Endothelial cell of umbilical vein (primary cell): ENCODE results near the gene CACNG4. TPM values are rescaled to one million over a fixed set of nuclear protein-coding genes. Genes with fewer than 3 reads are reported as not detected.

Experiments
- BruUV-seq: library from RNA; stranded (reverse); fragments of 400-500 nt; replicated peaks from 2 replicates; lab custom pipeline; 2021; lab: Mats Ljungman, UMichigan
- CTCF ChIA-PET: fragments of 300-600, 350-600 bp; sonication (Branson Sonifier 250); formaldehyde crosslinking; loops from one replicate; lab custom pipeline; 2021; ENCODE audit warnings: antibody characterized with exemption, inconsistent platforms; lab: Charles Lee
- POLR2A ChIA-PET: fragments of 300-600, 350-600 bp; sonication (Branson Sonifier 250); formaldehyde crosslinking; loops from one replicate; lab custom pipeline; 2021; ENCODE audit warnings: antibody characterized with exemption, inconsistent platforms; lab: Charles Lee
- DNase-seq: peaks from one replicate; pipeline ENCODE4 v3.0.0-alpha.2; 2011; ENCODE audit warnings: low read depth, low spot score
- FAIRE-seq: peaks from 2 replicates; lab custom pipeline; 2011; peaks lifted over from hg19 to GRCh38; lab: Jason Lieb, UNC
- H2AFZ ChIP-seq: 2 replicates; pipeline ENCODE4 v1.6.0; 2012; ENCODE audit warnings: low read depth, low read length, control low read depth, inconsistent platforms
- H3K27ac ChIP-seq: 2 replicates; pipeline ENCODE4 v1.5.1; 2011; ENCODE audit warnings: low read depth, mild to moderate bottlenecking, control low read depth, low read length, moderate library complexity; ENCODE audit not compliant: insufficient read depth
- H3K27me3 ChIP-seq, 2 experiments: 2 replicates each; pipeline versions ENCODE4 v1.6.0 to v1.6.1; 2011; ENCODE audit warnings: low read length in 2 of 2, mixed read lengths in 1 of 2; ENCODE audit not compliant: control insufficient read depth in 2 of 2, insufficient read depth in 2 of 2
- H3K36me3 ChIP-seq, 2 experiments: 2 replicates in 1 of 2; 3 replicates in 1 of 2; pipeline ENCODE4 v1.5.1; 2011; ENCODE audit warnings: low read length in 2 of 2, mild to moderate bottlenecking in 1 of 2, moderate library complexity in 1 of 2; ENCODE audit not compliant: control insufficient read depth in 2 of 2, insufficient read depth in 2 of 2; ENCODE audit errors: extremely low read depth in 1 of 2
- H3K4me1 ChIP-seq: 3 replicates; pipeline ENCODE4 v1.5.1; 2011; ENCODE audit warnings: mild to moderate bottlenecking, low read length; ENCODE audit not compliant: control insufficient read depth, insufficient read depth; ENCODE audit errors: extremely low read depth
- H3K4me2 ChIP-seq: 2 replicates; pipeline ENCODE4 v1.6.1; 2011; ENCODE audit warnings: low read length, control low read depth, mixed read lengths; ENCODE audit not compliant: insufficient read depth
- H3K4me3 ChIP-seq, 3 experiments: fragments of 200-600 bp in 1 of 3; sonication (generic), shearing (Covaris generic) in 1 of 3; replicated peaks in 1 of 3; 2 replicates each; pipeline ENCODE4 v1.5.1; 2011 to 2016; ENCODE audit warnings: control low read depth in 3 of 3, low read length in 3 of 3, mild to moderate bottlenecking in 2 of 3, inconsistent platforms in 1 of 3, low read depth in 1 of 3, moderate library complexity in 1 of 3; ENCODE audit not compliant: insufficient read depth in 1 of 3
- H3K79me2 ChIP-seq: 2 replicates; pipeline ENCODE4 v1.6.0; 2012; ENCODE audit warnings: low read length, inconsistent platforms; ENCODE audit not compliant: control insufficient read depth, insufficient read depth
- H3K9ac ChIP-seq: replicated peaks from 2 replicates; pipeline ENCODE3; 2011; ENCODE audit warnings: low read length, control low read depth; ENCODE audit not compliant: insufficient read depth; ENCODE audit errors: extremely low read depth
- H3K9me1 ChIP-seq: replicated peaks from 3 replicates; pipeline ENCODE4 v1.6.0; 2011; ENCODE audit warnings: mild to moderate bottlenecking, low read length; ENCODE audit not compliant: control insufficient read depth, insufficient read depth; ENCODE audit errors: extremely low read depth
- H3K9me3 ChIP-seq: replicated peaks from 2 replicates; pipeline ENCODE4 v1.5.1; 2012; ENCODE audit warnings: low read length, inconsistent platforms; ENCODE audit not compliant: control insufficient read depth, insufficient read depth
- H4K20me1 ChIP-seq: replicated peaks from 2 replicates; pipeline ENCODE3; 2011; ENCODE audit warnings: mild to moderate bottlenecking, low read length; ENCODE audit not compliant: control insufficient read depth, insufficient read depth; ENCODE audit errors: extremely low read depth
- EZH2 ChIP-seq: IDR thresholded peaks from 2 replicates; pipeline ENCODE4 v1.6.1; 2012; ENCODE audit warnings: borderline replicate concordance, low read depth, mild to moderate bottlenecking, moderate library complexity, low read length, inconsistent platforms; ENCODE audit not compliant: severe bottlenecking
- FOS ChIP-seq: IDR thresholded peaks from 2 replicates; pipeline ENCODE4 v1.6.1; 2011; ENCODE audit warnings: mild to moderate bottlenecking, low read length, moderate library complexity, borderline replicate concordance; ENCODE audit not compliant: insufficient read depth
- GATA2 ChIP-seq: IDR thresholded peaks from 2 replicates; pipeline ENCODE4 v1.7.0; 2011; ENCODE audit warnings: low read depth, mild to moderate bottlenecking, moderate library complexity, mixed read lengths, low read length; ENCODE audit not compliant: insufficient read length, insufficient read depth
- JUN ChIP-seq: IDR thresholded peaks from 2 replicates; pipeline ENCODE4 v1.6.1; 2011; ENCODE audit warnings: borderline replicate concordance, low read depth; ENCODE audit not compliant: insufficient read length, insufficient read depth
- MYC ChIP-seq: IDR thresholded peaks from one replicate; pipeline ENCODE4 v1.6.1; 2011; ENCODE audit warnings: mild to moderate bottlenecking, low read depth, low read length
- POLR2A ChIP-seq: IDR thresholded peaks from 2 replicates; pipeline ENCODE4 v1.6.1; 2012; ENCODE audit warnings: low read depth, mild to moderate bottlenecking, control low read depth, low read length
- POLR2AphosphoS5 ChIP-seq: IDR thresholded peaks from 2 replicates; pipeline ENCODE4 v1.6.1; 2012; ENCODE audit warnings: low read depth, mild to moderate bottlenecking, control low read depth, low read length, moderate library complexity; ENCODE audit not compliant: insufficient read depth
- dilution Hi-C: fragments of 300-500 bp; cut with MboI; formaldehyde crosslinking; loops from one replicate; pipeline ENCODE4 v1.15.0; 2019; ENCODE audit warnings: low sequenced_read_pairs; ENCODE audit not compliant: extremely low pct_ligation_motif_present
- intact Hi-C: fragments of 100-400 bp; cut with micrococcal nuclease; formaldehyde crosslinking; loops from one replicate; pipeline ENCODE4 v1.10.0; 2022
- polyA plus RNA-seq, 4 experiments: library from polyadenylated mRNA; depleted of rRNA in 3 of 4; stranded (reverse) in 3 of 4; unstranded in 1 of 4; fragments of >200 nt; gene quantifications; 2 replicates each; pipeline versions ENCODE4 v1.2.1 to v1.2.3, GENCODE V29; 2011 to 2012; ENCODE audit warnings: missing spikeins in 1 of 4
- total RNA-seq: library from RNA; stranded (reverse); gene quantifications from 2 replicates; pipeline ENCODE4 v1.2.3, GENCODE V29; 2021
- TF ChIP-seq, protein P1 (sequence below), 2 donors: IDR thresholded peaks; 1 replicate in 1 of 2; 2 replicates in 1 of 2; pipeline ENCODE4 v1.5.1; 2011; ENCODE audit warnings: low read length in 2 of 2, mild to moderate bottlenecking in 2 of 2, moderate library complexity in 2 of 2, control low read depth in 1 of 2, inconsistent platforms in 1 of 2, low read depth in 1 of 2; ENCODE audit not compliant: insufficient read depth in 1 of 2; ENCODE audit errors: extremely low read depth in 1 of 2
- TF ChIP-seq, protein P2 (sequence below): IDR thresholded peaks from 2 replicates; pipeline ENCODE4 v1.6.1; 2011; ENCODE audit not compliant: insufficient read depth, insufficient read length

Gene CACNG4
- total and polyA plus RNA-seq, 2 donors (not counting 3 experiments of a cell fraction or from before 2014, with no cell fraction given): not detected

DNA sequence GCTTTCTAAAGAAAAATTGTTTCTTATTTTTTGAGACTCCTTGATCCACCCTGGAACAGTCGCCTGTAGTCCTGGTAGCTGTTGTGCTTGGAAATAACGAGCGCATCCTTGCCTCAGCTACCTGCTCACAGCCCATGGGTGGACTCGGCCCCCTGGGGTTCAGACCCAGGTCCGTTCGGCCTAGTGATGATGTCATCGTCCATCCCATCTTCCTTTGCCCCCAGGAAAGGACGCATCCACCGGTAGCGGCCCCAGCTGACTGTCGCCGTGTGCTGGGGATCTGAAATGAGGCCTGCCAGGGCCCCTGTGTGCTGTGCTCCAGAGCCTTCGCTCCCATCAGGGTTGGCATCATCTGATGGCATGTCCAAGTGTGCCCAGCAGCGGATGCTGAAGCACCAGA is 67.9 kb downstream of the CACNG4 start:
- no peak overlapping the region for H3K4me2 ChIP-seq
- H3K4me3 ChIP-seq: no peak overlapping the region
- DNase-seq: no peak
- intact Hi-C loops: no loop called here
- H2AFZ ChIP-seq: no peak overlapping the region
- no peaks in the 10 kb centered on the region for H3K79me2 ChIP-seq
- no TSS peak for BruUV-seq
- H3K4me1 ChIP-seq: no peaks in the 10 kb centered on the region
- no peaks in the 10 kb centered on the region for H3K27me3 ChIP-seq
- no peaks in the 10 kb centered on the region for H3K9me1 ChIP-seq
- H3K9me3 ChIP-seq: no peaks in the 10 kb centered on the region
- TF ChIP-seq MYC (no peak), FOS (no peak), EZH2 (no peak), GATA2 (no peak), POLR2AphosphoS5 (no peak), POLR2A (no peak), JUN (no peak)
- TF ChIP-seq, protein P1, sequence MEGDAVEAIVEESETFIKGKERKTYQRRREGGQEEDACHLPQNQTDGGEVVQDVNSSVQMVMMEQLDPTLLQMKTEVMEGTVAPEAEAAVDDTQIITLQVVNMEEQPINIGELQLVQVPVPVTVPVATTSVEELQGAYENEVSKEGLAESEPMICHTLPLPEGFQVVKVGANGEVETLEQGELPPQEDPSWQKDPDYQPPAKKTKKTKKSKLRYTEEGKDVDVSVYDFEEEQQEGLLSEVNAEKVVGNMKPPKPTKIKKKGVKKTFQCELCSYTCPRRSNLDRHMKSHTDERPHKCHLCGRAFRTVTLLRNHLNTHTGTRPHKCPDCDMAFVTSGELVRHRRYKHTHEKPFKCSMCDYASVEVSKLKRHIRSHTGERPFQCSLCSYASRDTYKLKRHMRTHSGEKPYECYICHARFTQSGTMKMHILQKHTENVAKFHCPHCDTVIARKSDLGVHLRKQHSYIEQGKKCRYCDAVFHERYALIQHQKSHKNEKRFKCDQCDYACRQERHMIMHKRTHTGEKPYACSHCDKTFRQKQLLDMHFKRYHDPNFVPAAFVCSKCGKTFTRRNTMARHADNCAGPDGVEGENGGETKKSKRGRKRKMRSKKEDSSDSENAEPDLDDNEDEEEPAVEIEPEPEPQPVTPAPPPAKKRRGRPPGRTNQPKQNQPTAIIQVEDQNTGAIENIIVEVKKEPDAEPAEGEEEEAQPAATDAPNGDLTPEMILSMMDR (IDR thresholded peaks at IDR 0.05; ENCODE audit: extremely low read depth in 1 of 2, insufficient read depth in 1 of 2, low read depth in 1 of 2, low read length in 2 of 2): no peak
- TF ChIP-seq, protein P2, sequence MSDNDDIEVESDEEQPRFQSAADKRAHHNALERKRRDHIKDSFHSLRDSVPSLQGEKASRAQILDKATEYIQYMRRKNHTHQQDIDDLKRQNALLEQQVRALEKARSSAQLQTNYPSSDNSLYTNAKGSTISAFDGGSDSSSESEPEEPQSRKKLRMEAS: no peak
- FAIRE-seq: no peak
- POLR2A ChIA-PET: interaction anchor here (0.6 kb wide), 1 partner anchor 295 kb away, joined by 4 read pairs; no protein-coding TSS in a partner anchor
- no peak overlapping the region for H3K9ac ChIP-seq
- CTCF ChIA-PET: interaction anchor here (1.5 kb wide), 1 partner anchor 12 kb away, joined by 4 read pairs; no protein-coding TSS in a partner anchor
- H3K27ac ChIP-seq: no peak overlapping the region
- H3K36me3 ChIP-seq: no peaks in the 10 kb centered on the region
- dilution Hi-C loops: no loop called here
- no peaks in the 10 kb centered on the region for H4K20me1 ChIP-seq
